HG03039 (cell line): ENCODE measurements around the gene CYB5B.

Experiments used
- ATAC-seq: cut with Tn5 transposase; IDR thresholded peaks from one replicate; pipeline ENCODE4 v1.9.1; 2021; ENCODE audit warnings: mild to moderate bottlenecking, moderate library complexity; ENCODE audit not compliant: unreplicated experiment

Gene CYB5B

GRCh38 chr16:69424053-69424934 is at the start of gene CYB5B:
CYB5B (plus strand) TSS chr16:69424619; CDS start chr16:69424684, 65 bp downstream.
- peak; percentile 93 for ATAC-seq

DNA sequence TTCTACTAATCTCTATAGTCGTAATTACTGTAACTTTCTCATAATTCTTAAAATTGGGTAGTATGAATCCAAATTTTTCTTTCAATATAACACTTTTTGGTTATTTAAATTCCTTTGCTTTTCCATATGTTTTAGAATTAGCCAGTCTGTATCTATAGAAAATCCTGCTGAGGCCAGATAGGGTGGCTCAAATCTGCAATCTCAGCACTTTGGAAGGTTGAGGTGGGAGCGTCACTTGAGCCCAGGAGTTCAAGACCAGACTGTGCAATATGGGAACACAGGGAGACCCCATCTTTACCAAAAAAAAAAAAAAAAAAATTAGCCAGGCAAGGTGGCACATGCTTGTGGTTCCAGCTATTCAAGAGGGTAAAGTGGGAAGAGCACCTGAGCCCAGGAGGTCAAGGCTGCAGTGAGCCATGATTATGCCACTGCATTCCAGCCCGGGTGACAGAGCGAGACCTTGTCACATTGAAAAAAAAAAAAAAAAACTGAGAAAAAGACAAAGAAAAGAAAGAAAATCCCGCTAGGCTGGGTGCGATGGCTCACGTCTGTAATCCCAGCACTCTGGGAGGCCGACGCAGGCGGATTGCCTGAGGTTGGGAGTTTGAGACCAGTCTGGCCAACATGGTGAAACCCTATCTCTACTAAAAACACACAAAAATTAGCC is 47.9 kb upstream of the CYB5B start:
- ATAC-seq, result no peak

- no peak for ATAC-seq
Measured at GRCh38 chr16:69378036-69378435, 46.4 kb upstream of the CYB5B start.

DNA sequence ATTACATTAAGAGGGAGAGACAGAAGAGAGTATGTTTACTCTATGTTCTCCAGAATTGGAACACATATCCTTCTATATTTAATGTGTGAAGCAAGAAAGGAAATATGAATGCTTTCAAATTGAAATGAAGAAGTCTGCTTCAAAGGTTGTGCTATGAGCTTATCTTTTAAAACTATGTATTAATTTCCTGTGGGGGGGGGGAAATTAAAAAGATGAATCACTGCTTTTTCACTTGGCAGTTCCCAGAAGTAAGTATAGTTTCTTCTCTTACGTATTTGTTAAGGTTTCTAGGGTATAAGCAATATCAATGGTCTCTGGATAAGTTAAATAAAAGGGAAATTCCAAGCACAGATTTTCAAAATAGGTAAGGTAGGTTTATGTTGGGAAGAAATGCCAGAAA is 45.7 kb upstream of the CYB5B start:
- ATAC-seq, result no peak

GRCh38 chr16:69381231-69381630 is 43.2 kb upstream of the CYB5B start:
- ATAC-seq, result no peak

DNA sequence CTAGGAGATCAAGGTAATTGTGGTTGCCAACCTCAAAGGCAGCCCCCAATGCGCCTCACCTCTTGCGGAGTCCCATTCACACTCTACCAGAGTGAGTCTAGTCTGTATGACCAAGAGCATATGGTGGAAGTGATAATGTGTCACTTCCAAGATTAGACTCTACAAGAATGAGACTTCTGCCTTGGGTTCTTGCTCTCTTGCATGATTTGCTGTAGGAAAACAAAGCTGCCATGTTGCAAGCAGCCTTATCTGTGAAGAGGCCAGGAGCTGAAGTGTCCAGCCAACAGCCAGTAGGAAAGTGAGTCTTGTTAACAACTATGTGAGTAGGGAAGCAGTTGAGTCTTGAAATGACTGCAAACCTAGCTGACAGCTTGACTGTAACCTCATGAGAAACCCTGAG is 42.0 kb upstream of the CYB5B start:
- no peak for ATAC-seq

GRCh38 chr16:69384974-69385373 is 39.4 kb upstream of the CYB5B start:
- ATAC-seq, result no peak

DNA sequence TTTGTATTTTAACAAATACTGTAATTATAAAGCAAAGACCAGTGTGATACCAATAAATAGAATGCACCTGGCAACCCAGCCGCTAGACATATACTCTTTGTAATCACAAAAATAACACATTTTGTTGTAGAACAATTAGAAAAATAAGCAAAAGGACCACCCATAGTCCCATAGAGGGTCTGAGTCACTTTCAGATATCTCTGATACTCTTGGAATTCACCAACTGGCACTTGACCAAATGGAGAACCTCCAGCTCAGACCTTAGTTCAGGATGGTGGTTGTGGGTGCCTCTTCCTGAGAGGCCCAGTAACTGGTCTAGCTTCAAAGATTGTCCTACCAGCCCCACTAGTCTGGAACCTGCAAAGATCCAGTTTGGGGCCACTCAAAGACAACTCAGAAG is 37.8 kb upstream of the CYB5B start:
- ATAC-seq, result no peak

GRCh38 chr16:69393898-69394849 is 30.2 kb upstream of the CYB5B start:
- no peak for ATAC-seq

DNA sequence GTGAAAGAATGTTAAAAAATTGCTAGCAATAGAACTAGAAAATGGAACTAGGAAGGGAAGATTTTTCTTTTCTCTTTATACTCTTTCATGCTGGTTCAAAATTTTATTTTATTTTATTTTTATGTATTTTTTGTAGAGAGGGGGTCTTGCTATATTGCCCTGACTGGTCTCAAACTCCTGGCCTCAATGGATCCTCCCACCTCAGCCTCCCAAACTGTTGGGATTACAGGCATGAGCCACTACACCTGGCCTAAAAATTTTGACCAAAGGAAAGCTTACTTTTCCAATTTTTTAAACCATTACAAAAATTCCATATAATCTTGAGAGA is 28.6 kb upstream of the CYB5B start:
- ATAC-seq, result no peak

DNA sequence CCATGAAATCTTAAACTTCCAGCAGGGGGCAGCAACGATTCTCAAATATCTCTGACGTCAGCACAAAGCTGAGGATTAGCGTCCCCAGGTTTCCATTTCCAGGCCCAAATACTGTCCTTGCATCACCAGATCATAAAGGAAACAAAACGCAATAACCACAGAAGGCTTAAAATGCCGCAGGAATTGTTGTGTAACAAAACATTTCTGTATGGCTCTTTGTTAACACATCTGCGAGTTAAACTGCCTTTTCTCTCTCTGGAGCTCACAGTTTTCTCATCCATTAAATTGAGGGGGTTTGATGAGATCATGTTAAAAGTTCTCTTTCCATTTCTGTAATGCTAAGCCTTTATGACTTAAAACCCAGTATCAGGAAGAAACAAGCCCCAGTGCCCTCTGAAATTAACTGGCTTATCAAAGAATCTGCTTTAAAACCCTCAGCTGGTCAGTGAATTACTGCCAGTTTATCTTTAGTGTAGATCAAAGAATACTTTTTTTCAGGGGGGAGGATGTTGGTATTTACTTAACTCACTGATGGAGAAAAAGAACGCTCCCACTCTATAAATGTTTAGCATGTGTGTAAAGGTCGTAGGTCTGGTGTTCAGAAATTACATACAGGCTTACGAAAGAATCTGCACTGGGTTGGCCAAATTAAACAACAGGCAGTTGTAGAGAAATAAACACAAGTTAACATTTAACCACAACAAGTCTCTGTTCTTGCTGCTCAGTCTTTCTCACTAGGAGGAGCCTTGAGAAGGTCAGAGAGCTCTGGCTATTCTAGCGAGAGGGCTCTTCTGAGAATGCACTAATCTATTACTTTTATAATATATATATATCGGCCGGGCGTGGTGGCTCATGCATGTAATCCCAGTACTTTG is 28.0 kb upstream of the CYB5B start:
- no peak for ATAC-seq

- no peak for ATAC-seq
Measured at GRCh38 chr16:69397821-69398521, 26.4 kb upstream of the CYB5B start.

- no peak for ATAC-seq
Measured at GRCh38 chr16:69399361-69399760, 25.1 kb upstream of the CYB5B start.

DNA sequence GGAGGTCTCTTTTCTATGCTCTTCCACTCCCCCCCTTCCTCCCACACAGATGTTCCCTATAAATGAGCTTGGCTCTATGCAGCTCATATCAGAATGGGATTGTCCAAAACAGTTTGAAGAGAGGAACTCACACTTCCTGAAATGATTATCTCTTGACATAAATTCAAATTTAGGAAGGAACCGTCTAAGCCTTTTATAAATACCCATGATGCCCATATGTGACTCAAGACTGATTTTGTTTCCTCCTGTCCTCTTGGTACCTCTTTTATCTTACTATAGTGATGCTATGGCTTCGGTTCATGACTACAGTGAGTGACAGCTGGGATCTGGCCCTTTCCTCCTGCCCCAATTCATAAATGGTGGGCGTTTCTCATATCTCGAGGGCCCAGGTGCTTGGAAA is 22.0 kb upstream of the CYB5B start:
- no peak for ATAC-seq

- ATAC-seq, result no peak
Measured at GRCh38 chr16:69404275-69404805, 20.1 kb upstream of the CYB5B start.

DNA sequence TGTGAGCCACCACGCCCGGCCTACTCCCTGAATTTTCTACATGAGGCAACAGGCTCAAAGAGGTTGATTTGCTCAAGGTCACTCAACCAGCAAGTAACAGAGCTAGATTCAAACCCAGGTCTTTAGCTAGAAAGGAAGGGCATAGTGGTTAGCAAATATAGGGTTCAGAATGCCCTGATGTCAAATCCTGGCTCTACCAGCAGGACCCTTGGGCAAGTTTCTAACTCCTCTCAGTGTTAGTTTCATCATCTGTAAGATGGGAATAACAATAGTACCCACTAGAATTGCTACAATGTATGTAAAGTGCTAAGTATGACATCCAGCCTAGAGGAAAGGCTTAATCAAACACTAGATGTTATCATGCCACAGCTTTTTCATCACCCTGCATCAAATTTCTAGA is 19.1 kb upstream of the CYB5B start:
- ATAC-seq, result no peak

DNA sequence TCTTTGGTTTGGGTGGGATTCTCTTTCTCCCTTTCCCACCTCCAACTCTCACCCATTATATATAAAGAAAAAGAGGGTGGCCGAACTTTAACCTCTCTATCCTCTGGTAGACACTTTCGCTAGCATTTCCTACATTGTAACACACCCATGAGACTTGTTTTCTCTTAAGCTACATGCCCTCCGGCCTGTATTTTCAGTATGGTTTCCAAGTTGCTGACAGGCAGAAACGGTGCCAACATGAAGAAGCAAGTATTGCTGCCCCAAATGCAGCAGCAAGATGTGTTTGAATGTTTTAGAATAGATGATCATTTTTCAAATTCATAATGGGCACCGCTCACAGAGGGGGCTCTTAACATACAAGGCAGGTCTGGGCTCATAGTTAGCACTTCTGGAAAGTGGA is 18.7 kb upstream of the CYB5B start:
- ATAC-seq, result no peak

GRCh38 chr16:69406780-69407331 is 17.6 kb upstream of the CYB5B start:
- ATAC-seq, result no peak

DNA sequence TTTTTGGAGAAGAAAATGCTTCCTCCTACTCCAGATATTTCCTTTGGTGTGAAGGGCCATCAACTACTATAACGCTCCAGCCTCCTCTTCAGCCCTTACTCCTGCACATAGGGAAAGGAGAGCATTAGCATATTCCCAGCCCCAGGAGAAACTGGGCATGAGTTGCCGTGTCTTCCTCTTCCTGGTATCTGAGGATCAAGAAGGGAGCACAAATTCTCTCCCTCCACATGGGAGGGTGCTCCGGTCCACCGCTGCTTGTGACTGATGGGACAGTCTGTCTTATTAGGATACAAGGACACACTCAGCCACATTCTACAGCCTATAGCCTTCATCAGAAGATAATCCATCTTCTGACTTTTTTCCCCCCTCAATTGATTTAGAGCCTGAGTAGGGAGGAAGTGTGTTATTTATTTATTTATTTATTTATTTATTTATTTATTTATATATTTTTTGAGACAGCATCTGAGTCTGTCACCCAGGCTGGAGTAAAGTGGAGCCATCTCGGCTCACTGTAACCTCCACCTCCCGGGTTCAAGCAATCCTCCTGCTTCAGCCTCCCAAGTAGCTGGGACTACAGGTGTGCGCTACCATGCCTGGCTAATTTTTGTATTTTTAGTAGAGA is 16.6 kb upstream of the CYB5B start:
- ATAC-seq, result no peak
